ENCODE data around the gene MKLN1.

- TF ChIP-seq CTCF (IDR thresholded peaks at IDR 0.05; ENCODE audit: insufficient read depth, low read length, poor library complexity, severe bottlenecking) (no peak), EZH2phosphoT487 (conservative IDR thresholded peaks at IDR 0.05; ENCODE audit: low read length) (no peak)
These were observed 176.7 kb downstream of the MKLN1 start for GRCh38 chr7:131504157-131504899.

Measured in SU-DHL-6 (cell line).